Skeletal muscle satellite cell (primary cell): ENCODE measurements around the gene CCL8. TPM values are rescaled to one million over a fixed set of nuclear protein-coding genes. Genes with fewer than 3 reads are reported as not detected.

ENCODE experiments used
- H3K27me3 ChIP-seq: 2 replicates; pipeline ENCODE4 v1.7.0; 2013; ENCODE audit warnings: low read length; ENCODE audit not compliant: control insufficient read depth, insufficient read depth
- H3K36me3 ChIP-seq: 2 replicates; pipeline ENCODE4 v1.7.0; 2013; ENCODE audit warnings: mild to moderate bottlenecking, control low read depth, low read length; ENCODE audit not compliant: insufficient read depth
- H3K4me1 ChIP-seq: 2 replicates; pipeline ENCODE4 v1.7.0; 2013; ENCODE audit warnings: low read length; ENCODE audit not compliant: control insufficient read depth, insufficient read depth
- H3K4me2 ChIP-seq: 2 replicates; pipeline ENCODE4 v1.7.0; 2013; ENCODE audit warnings: mild to moderate bottlenecking, low read length
- H3K4me3 ChIP-seq: 2 replicates; pipeline ENCODE4 v1.7.0; 2013; ENCODE audit warnings: low read length
- H3K9ac ChIP-seq: 2 replicates; pipeline ENCODE4 v1.7.0; 2013; ENCODE audit warnings: mild to moderate bottlenecking, low read depth, low read length, moderate library complexity
- H3K9me3 ChIP-seq: replicated peaks from 2 replicates; pipeline ENCODE4 v1.7.0; 2013; ENCODE audit warnings: mild to moderate bottlenecking, control low read depth, low read length
- total RNA-seq: library from RNA; depleted of rRNA; stranded (reverse); fragments of >200 nt; gene quantifications from 2 replicates; pipeline ENCODE4 v1.2.3, GENCODE V29; 2012; rRNA removed

CCL8 gene
- not detected in 2 replicates for total RNA-seq

GRCh38 chr17:34319039-34319483 is at the start of gene CCL8:
TSS of gene CCL8 (plus strand) at chr17:34319435. CDS start at chr17:34319502, 67 bp downstream.
- Histone ChIP-seq H3K4me2 (no peak within 1 kb of the TSS), H3K36me3 (no peaks in the 10 kb centered on the region), H3K9ac (no peak within 1 kb of the TSS), H3K4me3 (no peak within 1 kb of the TSS), H3K9me3 (no peaks in the 10 kb centered on the region), H3K4me1 (peaks cover 4% of the 10 kb centered on the region), H3K27me3 (no peaks in the 10 kb centered on the region)

GRCh38 chr17:34269969-34270368 is 49.3 kb upstream of the CCL8 start, which contains the start of gene CCL7:
TSS of gene CCL7 (plus strand) at chr17:34270221. CDS start at chr17:34270291, 70 bp downstream.
- Histone ChIP-seq H3K9me3 (no peaks in the 10 kb centered on the region), H3K27me3 (no peaks in the 10 kb centered on the region), H3K9ac (no peak within 1 kb of the TSS), H3K4me2 (no peak within 1 kb of the TSS), H3K4me3 (no peak within 1 kb of the TSS), H3K4me1 (no peaks in the 10 kb centered on the region), H3K36me3 (no peaks in the 10 kb centered on the region)

- Histone ChIP-seq H3K27me3 (no peaks in the 10 kb centered on the region), H3K9ac (no peak overlapping the region), H3K4me2 (no peak overlapping the region), H3K4me1 (no peaks in the 10 kb centered on the region), H3K36me3 (no peaks in the 10 kb centered on the region), H3K9me3 (no peaks in the 10 kb centered on the region), H3K4me3 (no peak overlapping the region)
Measured at GRCh38 chr17:34275881-34276280, 43.4 kb upstream of the CCL8 start.

GRCh38 chr17:34276826-34277225 is 42.4 kb upstream of the CCL8 start:
- H3K4me1 ChIP-seq = no peaks in the 10 kb centered on the region
- no peaks in the 10 kb centered on the region for H3K27me3 ChIP-seq
- no peak overlapping the region for H3K4me3 ChIP-seq
- no peak overlapping the region for H3K9ac ChIP-seq
- H3K36me3 ChIP-seq = no peaks in the 10 kb centered on the region
- H3K9me3 ChIP-seq = no peaks in the 10 kb centered on the region
- no peak overlapping the region for H3K4me2 ChIP-seq

GRCh38 chr17:34283571-34283970 is 35.7 kb upstream of the CCL8 start:
- H3K9me3 ChIP-seq = no peaks in the 10 kb centered on the region
- H3K9ac ChIP-seq = no peak overlapping the region
- H3K4me1 ChIP-seq = no peaks in the 10 kb centered on the region
- H3K27me3 ChIP-seq = no peaks in the 10 kb centered on the region
- no peak overlapping the region for H3K4me3 ChIP-seq
- no peak overlapping the region for H3K4me2 ChIP-seq
- H3K36me3 ChIP-seq = no peaks in the 10 kb centered on the region

GRCh38 chr17:34285286-34285792 is 33.9 kb upstream of the CCL8 start, which contains the start of gene CCL11:
TSS of gene CCL11 (plus strand) at chr17:34285742. CDS start at chr17:34285809, 67 bp downstream.
- Histone ChIP-seq H3K4me3 (no peak within 1 kb of the TSS), H3K9me3 (no peaks in the 10 kb centered on the region), H3K36me3 (no peaks in the 10 kb centered on the region), H3K4me2 (no peak within 1 kb of the TSS), H3K4me1 (no peaks in the 10 kb centered on the region), H3K9ac (no peak within 1 kb of the TSS), H3K27me3 (no peaks in the 10 kb centered on the region)

- H3K36me3 ChIP-seq = no peaks in the 10 kb centered on the region
- no peaks in the 10 kb centered on the region for H3K9me3 ChIP-seq
- no peak overlapping the region for H3K9ac ChIP-seq
- H3K4me3 ChIP-seq = no peak overlapping the region
- no peaks in the 10 kb centered on the region for H3K4me1 ChIP-seq
- no peak overlapping the region for H3K4me2 ChIP-seq
- H3K27me3 ChIP-seq = no peaks in the 10 kb centered on the region
Measured at GRCh38 chr17:34287875-34288274, 31.4 kb upstream of the CCL8 start.

- Histone ChIP-seq H3K36me3 (no peaks in the 10 kb centered on the region), H3K4me3 (no peak overlapping the region), H3K27me3 (no peaks in the 10 kb centered on the region), H3K9me3 (no peaks in the 10 kb centered on the region), H3K4me1 (no peaks in the 10 kb centered on the region), H3K9ac (no peak overlapping the region), H3K4me2 (no peak overlapping the region)
Measured at GRCh38 chr17:34290586-34290985, 28.6 kb upstream of the CCL8 start.

- no peak overlapping the region for H3K4me3 ChIP-seq
- H3K4me2 ChIP-seq = no peak overlapping the region
- no peaks in the 10 kb centered on the region for H3K27me3 ChIP-seq
- H3K9ac ChIP-seq = no peak overlapping the region
- no peaks in the 10 kb centered on the region for H3K36me3 ChIP-seq
- H3K4me1 ChIP-seq = no peaks in the 10 kb centered on the region
- no peaks in the 10 kb centered on the region for H3K9me3 ChIP-seq
Measured at GRCh38 chr17:34291721-34292348, 27.4 kb upstream of the CCL8 start.

- Histone ChIP-seq H3K4me2 (no peak overlapping the region), H3K27me3 (no peaks in the 10 kb centered on the region), H3K4me3 (no peak overlapping the region), H3K9me3 (no peaks in the 10 kb centered on the region), H3K36me3 (no peaks in the 10 kb centered on the region), H3K9ac (no peak overlapping the region), H3K4me1 (peaks cover 9% of the 10 kb centered on the region)
Measured at GRCh38 chr17:34299027-34299426, 20.2 kb upstream of the CCL8 start.

- Histone ChIP-seq H3K4me2 (no peak overlapping the region), H3K36me3 (no peaks in the 10 kb centered on the region), H3K9me3 (no peaks in the 10 kb centered on the region), H3K4me1 (peaks cover 9% of the 10 kb centered on the region), H3K4me3 (no peak overlapping the region), H3K27me3 (no peaks in the 10 kb centered on the region), H3K9ac (no peak overlapping the region)
Measured at GRCh38 chr17:34299956-34300577, 19.2 kb upstream of the CCL8 start.
